Brain microvascular endothelial cell (primary cell): ENCODE results near the gene ROR1.

ENCODE experiments used
- DNase-seq: peaks from one replicate; pipeline ENCODE4 v3.0.0-alpha.2; 2020
- H3K27ac ChIP-seq: fragments of 250-450 bp; sonication (Bioruptor Pico); 2 replicates; pipeline ENCODE4 v1.5.1; 2020; ENCODE audit warnings: mild to moderate bottlenecking, moderate library complexity
- H3K27me3 ChIP-seq: fragments of 250-450 bp; sonication (Bioruptor Pico); replicated peaks from 2 replicates; pipeline ENCODE4 v1.5.1; 2020; ENCODE audit warnings: mild to moderate bottlenecking
- H3K36me3 ChIP-seq: fragments of 250-450 bp; sonication (Bioruptor Pico); replicated peaks from 2 replicates; pipeline ENCODE4 v1.5.1; 2020; ENCODE audit warnings: mild to moderate bottlenecking
- H3K4me3 ChIP-seq: 2 replicates; pipeline ENCODE4 v1.5.1; 2011; ENCODE audit warnings: low read depth, mild to moderate bottlenecking, control low read depth, low read length, moderate library complexity
- in situ Hi-C: cut with HindIII; loops from 2 replicates; pipeline ENCODE4 v1.10.0; 2017; ENCODE audit warnings: low sequenced_read_pairs, low pct_ligation_motif_present
- TF ChIP-seq, protein P1 (sequence below): IDR thresholded peaks from 2 replicates; pipeline ENCODE4 v1.5.1; 2011; ENCODE audit warnings: low read depth, mild to moderate bottlenecking, moderate library complexity, low read length, control low read depth, inconsistent platforms; ENCODE audit errors: missing control alignments

The ROR1 gene

DNA sequence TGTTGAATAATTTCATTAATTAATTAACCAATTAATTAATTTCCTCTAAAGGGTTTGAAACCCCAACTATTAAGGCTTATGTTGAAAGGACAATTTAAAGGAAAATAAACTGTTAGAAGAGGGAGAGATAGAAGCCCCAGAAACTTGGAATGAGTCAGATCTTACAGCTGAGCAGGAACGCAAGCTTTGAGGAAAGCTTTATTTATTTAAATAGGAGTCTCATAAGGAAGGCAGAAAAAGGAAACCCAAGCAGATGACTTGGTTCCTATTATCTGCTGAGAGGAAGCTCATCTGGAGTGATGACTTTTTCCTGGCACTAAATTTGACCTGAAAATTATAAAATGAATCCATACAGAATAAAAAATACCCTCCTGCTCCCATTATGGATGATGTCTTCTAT lies 105.1 kb downstream of the ROR1 start:
- no peaks in the 10 kb centered on the region for H3K27me3 ChIP-seq
- TF ChIP-seq, protein P1, sequence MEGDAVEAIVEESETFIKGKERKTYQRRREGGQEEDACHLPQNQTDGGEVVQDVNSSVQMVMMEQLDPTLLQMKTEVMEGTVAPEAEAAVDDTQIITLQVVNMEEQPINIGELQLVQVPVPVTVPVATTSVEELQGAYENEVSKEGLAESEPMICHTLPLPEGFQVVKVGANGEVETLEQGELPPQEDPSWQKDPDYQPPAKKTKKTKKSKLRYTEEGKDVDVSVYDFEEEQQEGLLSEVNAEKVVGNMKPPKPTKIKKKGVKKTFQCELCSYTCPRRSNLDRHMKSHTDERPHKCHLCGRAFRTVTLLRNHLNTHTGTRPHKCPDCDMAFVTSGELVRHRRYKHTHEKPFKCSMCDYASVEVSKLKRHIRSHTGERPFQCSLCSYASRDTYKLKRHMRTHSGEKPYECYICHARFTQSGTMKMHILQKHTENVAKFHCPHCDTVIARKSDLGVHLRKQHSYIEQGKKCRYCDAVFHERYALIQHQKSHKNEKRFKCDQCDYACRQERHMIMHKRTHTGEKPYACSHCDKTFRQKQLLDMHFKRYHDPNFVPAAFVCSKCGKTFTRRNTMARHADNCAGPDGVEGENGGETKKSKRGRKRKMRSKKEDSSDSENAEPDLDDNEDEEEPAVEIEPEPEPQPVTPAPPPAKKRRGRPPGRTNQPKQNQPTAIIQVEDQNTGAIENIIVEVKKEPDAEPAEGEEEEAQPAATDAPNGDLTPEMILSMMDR, result no peak
- in situ Hi-C loops, result no loop called here
- DNase-seq, result no peak
- H3K4me3 ChIP-seq, result no peak overlapping the region
- H3K27ac ChIP-seq, result no peak overlapping the region
- no peaks in the 10 kb centered on the region for H3K36me3 ChIP-seq

DNA sequence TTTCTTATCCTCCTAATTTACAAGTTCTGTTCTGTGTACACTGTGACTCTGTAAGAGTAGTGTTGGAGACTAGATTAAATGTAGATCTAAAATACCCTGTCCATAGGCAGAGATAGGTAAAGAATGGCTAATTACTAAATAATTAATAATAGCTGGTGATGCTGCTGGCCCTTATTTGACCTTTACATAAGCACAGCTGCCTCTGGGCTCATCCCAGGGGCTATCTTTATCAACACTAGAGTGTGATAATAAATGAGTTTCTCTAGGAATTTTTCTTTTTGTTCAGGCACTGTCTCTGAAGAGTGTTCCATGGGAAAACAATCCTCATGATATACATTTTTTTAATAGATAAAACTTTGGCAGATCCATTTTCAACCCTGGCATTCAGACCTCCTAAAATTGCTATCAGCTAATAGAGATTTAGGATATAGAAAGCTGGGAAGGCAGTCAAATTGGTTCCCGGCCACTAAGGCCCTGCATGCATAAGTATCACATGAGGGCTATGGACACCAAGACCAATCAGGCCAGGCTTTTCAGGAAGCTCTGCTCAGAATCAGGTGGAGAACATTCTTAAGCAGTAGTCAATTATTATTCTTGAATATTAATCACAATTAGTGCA lies 107.2 kb downstream of the ROR1 start:
- no peak overlapping the region for H3K4me3 ChIP-seq
- no peak overlapping the region for H3K27ac ChIP-seq
- TF ChIP-seq, protein P1, result no peak
- no peaks in the 10 kb centered on the region for H3K27me3 ChIP-seq
- in situ Hi-C loops, result no loop called here
- H3K36me3 ChIP-seq, result no peaks in the 10 kb centered on the region
- DNase-seq, result no peak

DNA sequence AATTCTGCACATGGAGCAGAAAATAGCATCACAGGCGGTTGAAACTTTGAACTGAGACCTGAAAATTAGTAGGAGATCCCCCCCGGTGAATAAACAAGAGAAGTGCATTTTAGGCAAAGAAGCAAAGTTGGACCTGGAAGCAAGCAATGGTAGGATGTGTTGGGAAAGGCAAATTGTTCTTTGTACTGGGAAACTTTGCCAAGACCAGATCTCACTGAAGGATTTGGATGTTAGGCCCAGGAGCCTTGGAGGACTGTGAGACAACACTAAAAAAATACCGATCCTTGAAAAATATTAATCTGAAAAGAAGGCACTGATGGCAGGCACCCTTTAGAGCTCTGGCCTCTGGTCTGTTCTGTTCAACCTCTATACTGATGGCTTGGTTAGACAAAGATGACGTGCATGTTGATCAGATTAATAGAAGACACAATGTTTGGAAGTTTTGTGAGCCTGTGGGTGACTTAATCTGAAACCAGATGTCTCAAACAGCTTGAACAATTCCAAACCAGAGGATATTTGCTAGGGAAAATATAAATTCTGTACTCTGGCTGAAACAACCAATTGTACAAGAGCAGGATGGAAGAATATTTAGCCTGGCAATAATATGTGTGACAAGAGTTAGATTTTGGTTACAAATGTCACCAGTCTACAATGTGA lies 108.4 kb downstream of the ROR1 start:
- DNase-seq, result no peak
- Histone ChIP-seq H3K27me3 (no peaks in the 10 kb centered on the region), H3K27ac (no peak overlapping the region), H3K36me3 (no peaks in the 10 kb centered on the region), H3K4me3 (no peak overlapping the region)
- in situ Hi-C loops, result no loop called here
- TF ChIP-seq, protein P1, result no peak

DNA sequence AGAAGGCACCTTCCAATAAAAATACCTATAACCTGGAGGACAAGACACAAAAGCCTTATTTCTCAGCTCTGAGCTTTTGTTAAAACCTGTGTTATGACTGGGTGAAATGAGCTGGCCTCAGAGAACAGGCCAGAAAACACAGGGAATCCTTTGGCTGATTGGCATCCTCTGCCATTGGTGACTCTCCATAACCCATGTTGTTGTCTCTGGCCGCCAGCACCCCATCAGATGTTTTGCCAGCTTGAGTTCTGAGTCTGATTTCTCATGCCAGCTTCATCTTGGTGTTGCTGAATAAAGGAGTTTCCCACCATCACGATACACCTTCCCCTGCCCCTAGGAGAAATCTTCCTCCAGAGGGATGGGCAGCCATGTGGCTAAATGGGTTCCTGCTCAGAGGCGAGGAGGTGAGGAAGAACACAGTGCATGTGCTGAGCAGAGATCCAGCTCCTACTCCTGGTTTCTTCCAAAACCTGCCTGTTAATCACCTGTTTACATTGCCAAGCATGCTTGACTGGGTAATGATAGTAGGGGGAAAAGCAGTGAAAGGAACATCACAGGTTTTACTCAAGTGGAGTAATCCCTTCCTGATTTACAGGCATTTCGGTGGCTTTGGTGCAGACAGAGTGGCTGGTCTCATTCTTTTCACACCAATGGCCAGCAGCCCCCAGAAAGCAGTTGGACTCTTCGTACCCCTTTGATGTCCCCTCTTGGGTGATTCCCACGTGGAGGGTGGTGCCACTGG lies 109.8 kb downstream of the ROR1 start:
- DNase-seq, result no peak
- Histone ChIP-seq H3K36me3 (no peaks in the 10 kb centered on the region), H3K27ac (no peak overlapping the region), H3K4me3 (no peak overlapping the region), H3K27me3 (no peaks in the 10 kb centered on the region)
- TF ChIP-seq, protein P1, result no peak
- in situ Hi-C loops, result no loop called here

DNA sequence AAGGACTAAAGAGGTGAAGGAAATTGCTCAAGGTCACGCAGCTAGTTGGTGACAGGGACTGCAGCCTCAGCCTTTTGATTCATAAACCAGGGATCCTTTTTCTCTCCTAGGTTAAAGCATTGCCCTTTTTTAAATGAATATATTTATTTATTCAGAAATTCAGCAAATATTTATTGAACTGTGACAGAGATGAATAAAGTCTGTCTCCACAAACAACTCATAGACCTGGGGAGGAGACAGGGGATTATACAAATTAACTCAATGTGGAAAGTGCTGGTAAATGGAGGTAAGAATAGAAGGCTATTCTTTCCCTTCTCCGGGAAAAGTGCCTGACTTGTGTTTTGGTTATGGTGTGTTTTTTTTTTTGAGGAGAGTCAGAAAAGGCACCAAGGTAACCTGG lies 110.7 kb downstream of the ROR1 start:
- no peak for DNase-seq
- H3K27me3 ChIP-seq, result no peaks in the 10 kb centered on the region
- no peak overlapping the region for H3K4me3 ChIP-seq
- H3K27ac ChIP-seq, result no peak overlapping the region
- TF ChIP-seq, protein P1, result no peak
- in situ Hi-C loops, result no loop called here
- no peaks in the 10 kb centered on the region for H3K36me3 ChIP-seq
